Fibroblast of lung (primary cell): ENCODE results near the gene WNT11.

Experiments used
- CTCF ChIP-seq, 2 donors: IDR thresholded peaks in 1 of 2; conservative IDR thresholded peaks in 1 of 2; 1 replicate in 1 of 2; 2 replicates in 1 of 2; pipeline ENCODE4 v1.5.1; 2011 to 2012; ENCODE audit warnings: low read length in 2 of 2, control low read depth in 1 of 2, inconsistent platforms in 1 of 2, low read depth in 1 of 2, mild to moderate bottlenecking in 1 of 2
- EZH2 ChIP-seq: IDR thresholded peaks from 2 replicates; pipeline ENCODE4 v1.5.1; 2012; ENCODE audit warnings: low read length, control low read depth, mild to moderate bottlenecking; ENCODE audit errors: missing control alignments

DNA sequence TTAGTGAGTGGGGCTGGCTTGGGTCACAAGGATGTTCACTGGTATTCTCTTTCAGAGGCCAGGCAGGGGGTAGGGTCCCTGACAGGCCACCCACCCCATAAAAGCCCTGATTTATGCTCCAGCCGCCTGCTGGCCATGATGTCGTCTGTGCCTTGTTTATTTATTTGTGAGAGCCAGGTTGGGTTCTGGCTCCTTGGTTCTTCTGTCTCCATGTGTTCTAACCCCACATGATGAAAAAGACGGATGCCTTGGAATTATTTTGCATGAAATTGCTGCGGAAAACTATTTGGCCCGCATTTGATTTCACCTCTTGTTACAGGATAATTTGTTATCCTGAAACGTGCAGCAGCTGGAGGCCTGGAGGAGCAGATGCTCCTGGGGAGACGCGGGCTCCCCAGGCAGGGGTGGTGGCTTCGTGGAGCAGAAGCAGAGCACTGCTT lies 46.3 kb upstream of the WNT11 start:
- TF ChIP-seq EZH2 (no peak), CTCF (conservative IDR thresholded peaks at IDR 0.05 in 1 of 2, IDR thresholded peaks at IDR 0.05 in 1 of 2; ENCODE audit: low read depth in 1 of 2, low read length in 2 of 2) (no peak)
